ENCODE data around the gene MLF2.

Gene MLF2

DNA sequence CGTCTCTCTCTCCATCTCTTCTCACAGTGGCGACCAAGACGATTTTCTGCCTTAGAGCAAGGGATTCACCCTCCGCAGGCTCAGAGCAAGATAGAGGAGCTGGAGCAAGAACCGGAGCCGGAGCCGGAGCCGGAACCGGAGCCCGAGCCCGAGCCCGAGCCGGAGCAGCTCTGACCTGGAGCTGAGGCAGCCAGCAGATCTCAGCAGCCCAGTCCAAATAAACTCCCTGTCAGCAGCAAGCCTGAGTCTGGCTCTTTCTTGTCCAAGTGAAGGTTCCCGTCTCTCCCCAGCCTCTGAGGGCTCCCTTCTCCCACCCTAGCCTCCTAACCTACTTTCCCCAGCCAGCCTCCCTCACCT is 25.3 kb upstream of the MLF2 start:
- DNase-seq = peak; percentile 30

GRCh38 chr12:6777386-6777785 is 24.4 kb upstream of the MLF2 start:
- no peak for DNase-seq

- peak; percentile 47 for DNase-seq
Measured at GRCh38 chr12:6775185-6776174, 22.5 kb upstream of the MLF2 start.

DNA sequence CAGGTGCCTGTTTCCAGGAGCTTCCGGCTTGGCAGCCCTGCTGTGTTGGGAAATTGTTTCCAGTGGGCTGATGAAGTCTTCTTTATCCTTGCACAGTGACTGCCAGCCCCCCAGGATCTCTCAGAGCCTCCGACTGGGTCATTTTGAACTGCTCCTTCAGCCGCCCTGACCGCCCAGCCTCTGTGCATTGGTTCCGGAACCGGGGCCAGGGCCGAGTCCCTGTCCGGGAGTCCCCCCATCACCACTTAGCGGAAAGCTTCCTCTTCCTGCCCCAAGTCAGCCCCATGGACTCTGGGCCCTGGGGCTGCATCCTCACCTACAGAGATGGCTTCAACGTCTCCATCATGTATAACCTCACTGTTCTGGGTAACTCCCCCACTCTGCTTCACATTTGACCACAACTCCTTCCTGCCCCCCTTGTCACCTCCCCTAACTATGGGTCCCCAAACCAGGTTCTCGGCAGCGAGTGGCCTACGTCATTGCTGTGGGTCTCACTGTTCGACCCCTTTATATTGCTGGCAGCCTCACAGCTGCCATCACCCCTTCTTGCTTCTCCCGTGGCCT is 21.6 kb upstream of the MLF2 start:
- DNase-seq = no peak

- DNase-seq = no peak
Measured at GRCh38 chr12:6773590-6774351, 20.8 kb upstream of the MLF2 start.

DNA sequence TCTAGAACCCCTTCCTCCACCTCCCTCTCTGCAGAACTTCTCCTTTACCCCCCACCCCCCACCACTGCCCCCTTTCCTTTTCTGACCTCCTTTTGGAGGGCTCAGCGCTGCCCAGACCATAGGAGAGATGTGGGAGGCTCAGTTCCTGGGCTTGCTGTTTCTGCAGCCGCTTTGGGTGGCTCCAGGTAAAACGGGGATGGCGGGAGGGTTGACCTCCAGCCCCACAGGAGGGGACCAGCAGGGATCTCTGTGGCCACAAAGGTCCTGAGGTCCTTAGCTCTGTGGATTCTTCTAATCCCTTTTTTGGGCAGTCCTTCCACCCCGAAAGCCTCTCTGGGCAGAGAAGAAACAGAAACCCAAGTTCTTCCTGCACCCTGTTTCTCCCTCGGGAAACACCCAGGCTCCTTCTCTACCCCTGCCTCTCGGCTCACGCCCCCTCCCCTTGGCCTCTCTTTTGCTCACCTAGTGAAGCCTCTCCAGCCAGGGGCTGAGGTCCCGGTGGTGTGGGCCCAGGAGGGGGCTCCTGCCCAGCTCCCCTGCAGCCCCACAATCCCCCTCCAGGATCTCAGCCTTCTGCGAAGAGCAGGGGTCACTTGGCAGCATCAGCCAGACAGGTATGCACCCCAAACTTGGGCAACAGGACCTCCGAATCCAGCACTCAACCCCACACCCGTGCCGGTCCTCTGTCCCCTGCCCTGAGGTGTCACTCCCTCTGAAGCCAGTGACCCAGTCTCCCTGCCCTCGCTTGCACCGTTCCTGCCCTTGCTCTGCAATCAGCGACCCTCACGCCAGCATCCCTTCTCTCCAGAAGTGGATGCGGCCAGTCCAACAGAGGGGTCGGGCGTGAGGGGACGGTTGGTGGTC is 20.0 kb upstream of the MLF2 start:
- no peak for DNase-seq

DNA sequence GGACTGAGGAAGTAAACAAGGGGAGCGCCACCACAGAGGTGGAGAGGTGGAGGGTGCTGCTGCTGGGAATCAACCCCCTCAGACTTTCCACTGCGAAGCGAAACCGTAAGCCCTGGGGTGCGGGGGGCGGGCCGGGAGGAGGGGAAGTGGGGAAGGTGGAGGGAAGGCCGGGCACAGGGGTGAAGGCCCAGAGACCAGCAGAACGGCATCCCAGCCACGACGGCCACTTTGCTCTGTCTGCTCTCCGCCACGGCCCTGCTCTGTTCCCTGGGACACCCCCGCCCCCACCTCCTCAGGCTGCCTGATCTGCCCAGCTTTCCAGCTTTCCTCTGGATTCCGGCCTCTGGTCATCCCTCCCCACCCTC is 19.4 kb upstream of the MLF2 start, which contains the start of gene LAG3:
Gene LAG3, plus strand, starts transcription at position 190 of the 365 bp plus-strand sequence. CDS start 333 bp downstream, outside the sequence.
- DNase-seq = no peak

DNA sequence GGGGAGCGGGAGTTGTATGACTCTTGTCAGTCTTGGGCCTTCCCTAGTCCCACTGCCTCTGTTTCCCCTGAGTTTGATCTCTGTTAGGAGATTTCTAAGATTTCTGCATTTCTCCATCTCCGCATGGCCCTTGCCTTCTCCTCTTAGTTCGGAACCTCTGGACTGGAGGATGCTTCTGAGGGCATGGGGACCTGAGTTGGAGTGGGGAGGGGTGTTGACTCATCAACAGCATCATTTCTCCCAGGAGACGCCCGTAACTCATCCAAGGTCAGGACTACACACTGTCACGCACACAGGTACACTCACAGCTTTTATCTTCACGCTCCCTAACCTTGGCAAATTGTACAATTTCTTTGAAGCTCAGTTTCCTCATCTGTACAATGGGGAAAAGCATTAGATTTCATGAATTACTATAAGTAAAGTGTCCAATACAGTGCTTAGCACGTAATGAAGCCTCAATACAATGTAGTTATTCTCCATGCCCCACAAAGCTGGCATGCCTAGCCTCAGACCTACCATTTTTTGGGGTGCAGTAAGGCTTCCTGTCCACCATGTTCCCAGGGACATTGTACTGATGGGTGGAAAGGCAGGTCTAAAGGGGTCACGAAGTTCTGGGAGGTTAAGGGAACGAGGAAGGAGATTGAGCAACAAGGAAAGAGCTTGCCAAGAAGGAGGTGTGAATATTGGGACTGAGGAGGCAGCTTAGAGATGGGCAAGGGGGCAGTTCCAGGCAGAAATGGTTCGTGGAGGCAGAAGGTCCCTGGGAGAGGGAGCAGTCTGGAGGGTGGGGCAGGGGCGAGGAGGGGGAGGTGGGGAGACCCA is 18.8 kb upstream of the MLF2 start:
- no peak for DNase-seq

DNA sequence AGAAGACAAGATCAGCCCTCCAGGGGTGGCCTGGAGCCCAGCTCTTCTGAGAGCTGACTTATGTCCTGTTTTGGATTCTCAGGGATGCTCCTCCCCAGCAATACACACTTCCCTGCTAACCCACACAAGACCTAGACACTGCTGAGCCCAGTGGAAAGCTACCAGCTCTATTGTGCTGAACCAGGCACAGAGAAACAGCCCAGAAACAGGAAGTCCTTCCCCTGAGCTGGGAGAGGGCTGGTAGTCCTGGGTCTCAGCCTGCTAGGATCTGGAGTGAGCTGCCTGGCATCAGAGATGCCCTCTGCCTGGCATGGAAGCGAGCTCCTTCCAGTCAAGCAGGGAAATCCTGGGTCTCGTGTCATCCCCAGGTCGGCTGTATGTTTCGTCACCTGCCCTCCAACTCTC is 18.2 kb upstream of the MLF2 start:
- no peak for DNase-seq

DNA sequence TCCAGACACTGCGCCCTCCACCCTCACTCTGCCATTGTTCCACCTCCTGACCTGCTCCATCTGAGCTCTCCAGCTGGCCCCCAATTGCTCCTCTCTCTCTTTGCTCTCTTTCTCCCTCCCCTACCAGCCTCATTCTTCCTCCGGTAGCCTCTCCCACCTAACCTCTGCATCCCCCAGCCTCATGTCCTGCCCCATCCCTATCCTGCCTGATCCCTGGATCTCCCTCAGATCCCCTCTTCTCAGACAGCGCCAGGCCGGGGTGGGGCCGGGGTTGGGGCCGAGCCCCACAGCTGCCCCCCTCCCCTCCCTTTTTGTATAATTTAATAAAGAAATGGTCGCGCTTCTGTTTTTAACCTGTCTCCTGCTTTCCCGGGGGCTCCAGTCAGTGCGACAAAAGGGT is 17.7 kb upstream of the MLF2 start:
- no peak for DNase-seq

DNA sequence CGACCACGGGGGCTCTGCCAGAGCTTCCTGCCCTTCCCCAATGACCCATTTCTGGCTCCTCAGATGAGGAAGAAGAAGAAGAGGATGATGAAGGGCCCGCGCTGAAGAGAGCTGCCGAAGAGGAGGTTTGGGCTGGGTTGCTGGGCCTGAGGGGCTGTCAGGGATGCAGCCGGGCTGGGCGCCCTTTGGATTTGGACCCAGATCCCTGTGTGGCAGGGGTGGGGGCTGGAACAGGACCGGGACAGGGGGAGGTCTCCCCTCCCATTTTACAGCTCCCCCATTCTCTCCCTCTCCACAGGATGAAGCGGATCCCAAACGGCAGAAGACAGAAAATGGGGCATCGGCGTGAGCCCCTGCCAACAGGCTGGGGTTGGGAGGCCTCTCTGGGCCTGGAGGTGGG is 17.2 kb upstream of the MLF2 start:
- DNase-seq = no peak

DNA sequence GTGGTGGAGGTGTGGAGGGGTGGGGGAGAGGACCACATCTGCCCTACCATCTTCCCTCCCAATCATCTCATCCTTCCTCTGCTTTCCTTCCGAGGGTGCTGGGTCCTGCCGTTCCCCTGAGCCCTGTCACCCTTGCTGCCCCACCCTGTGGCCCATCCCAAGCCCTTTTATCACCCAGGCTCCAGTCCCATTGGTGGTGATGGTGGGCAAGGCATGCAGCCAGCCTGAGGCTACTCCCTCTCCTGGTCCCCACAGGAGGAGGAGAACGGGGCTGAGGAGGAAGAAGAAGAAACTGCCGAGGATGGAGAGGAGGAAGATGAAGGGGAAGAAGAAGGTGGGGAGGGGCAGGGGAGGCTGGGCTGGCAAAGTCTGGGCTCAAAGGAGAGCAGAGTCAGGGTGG is 16.7 kb upstream of the MLF2 start:
- no peak for DNase-seq

- DNase-seq = peak; percentile 51
Measured at GRCh38 chr12:6768990-6769389, 16.0 kb upstream of the MLF2 start.

DNA sequence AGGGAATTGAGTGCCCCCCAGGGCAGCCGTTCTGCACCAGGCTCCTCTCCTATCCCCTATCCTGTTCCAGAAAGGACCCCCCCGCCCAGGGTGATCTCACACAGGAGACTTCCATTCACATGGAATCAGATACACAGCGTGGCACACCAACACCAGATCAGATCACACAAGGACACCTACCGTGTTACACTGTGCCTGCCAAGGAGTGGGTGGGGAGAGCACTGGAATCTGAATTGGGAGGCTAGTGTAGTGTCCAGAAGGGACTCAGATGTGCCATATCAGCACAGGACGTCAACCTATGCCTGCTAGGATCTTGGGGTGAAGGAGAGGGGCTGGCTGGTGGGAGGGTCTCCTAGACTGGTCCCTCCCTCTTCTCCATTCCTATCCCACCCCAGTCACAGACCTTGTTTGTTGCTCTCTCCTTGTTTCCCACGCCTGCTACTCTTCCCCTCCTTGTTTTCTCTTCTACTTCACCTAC is 15.5 kb upstream of the MLF2 start:
- no peak for DNase-seq

GRCh38 chr12:6767353-6768319 is 14.7 kb upstream of the MLF2 start:
- peak; percentile 55 for DNase-seq

- DNase-seq = peak; percentile 84
Measured at GRCh38 chr12:6766651-6767349, 13.9 kb upstream of the MLF2 start.

GRCh38 chr12:6765634-6766581 is 13.0 kb upstream of the MLF2 start, which contains the start of gene PTMS:
Gene PTMS (plus strand): TSS chr12:6766363. CDS start chr12:6766706, 343 bp downstream.
- DNase-seq = peak; percentile 100

DNA sequence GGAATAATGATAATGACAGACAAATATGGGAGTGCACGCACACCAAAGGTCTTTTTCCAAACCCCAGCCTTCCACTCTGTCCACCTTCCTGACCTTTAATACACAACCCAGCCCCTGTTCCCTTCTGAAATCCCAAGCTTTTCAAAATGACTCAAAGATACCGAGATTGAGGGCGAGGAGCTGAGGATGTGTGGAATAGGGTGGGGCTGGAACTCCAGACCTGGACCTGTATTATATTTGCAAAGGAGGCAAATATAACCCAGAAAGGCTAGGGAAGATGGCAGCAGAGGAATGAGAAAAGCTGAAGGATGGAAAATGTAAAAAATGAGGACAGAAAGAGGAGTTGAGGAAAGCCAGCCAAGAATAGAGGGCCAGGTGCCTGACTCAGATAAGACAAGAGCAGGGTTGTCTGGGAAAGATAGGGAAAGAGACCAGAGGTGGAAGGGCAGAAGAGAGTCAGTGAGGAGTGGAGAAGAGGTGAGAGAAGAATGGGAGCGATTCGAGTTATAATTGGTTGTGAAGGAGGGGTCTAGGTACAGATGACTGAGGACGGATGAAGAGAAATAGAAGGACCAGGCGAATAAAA is 12.2 kb upstream of the MLF2 start:
- DNase-seq = peak; percentile 89

Measured in NCI-H146 (cell line).